Neural cell (in vitro differentiated cells): ENCODE results near the gene ALPG.

Source experiments
- EP300 ChIP-seq: fragments of 450-650 bp; conservative IDR thresholded peaks from 2 replicates; pipeline ENCODE4 v1.6.1; 2014; ENCODE audit warnings: antibody characterized with exemption, mild to moderate bottlenecking, moderate library complexity; ENCODE audit not compliant: poor library complexity, severe bottlenecking
- EZH2 ChIP-seq: fragments of 200-600, 300-800 bp; shearing (Covaris generic), sonication (generic); IDR thresholded peaks from 2 replicates; pipeline ENCODE4 v1.6.1; 2014; ENCODE audit warnings: antibody characterized with exemption, low read length, borderline replicate concordance, mild to moderate bottlenecking; ENCODE audit not compliant: insufficient read depth, poor library complexity, severe bottlenecking
- MXI1 ChIP-seq: fragments of 450-650 bp; conservative IDR thresholded peaks from 2 replicates; pipeline ENCODE4 v1.6.1; 2014; ENCODE audit warnings: antibody characterized with exemption, mild to moderate bottlenecking; ENCODE audit not compliant: poor library complexity, severe bottlenecking
- POLR2AphosphoS5 ChIP-seq: IDR thresholded peaks from 2 replicates; pipeline ENCODE4 v1.6.1; 2012
- REST ChIP-seq: IDR thresholded peaks from 2 replicates; pipeline ENCODE4 v1.6.1; 2012; ENCODE audit warnings: borderline replicate concordance
- TAF1 ChIP-seq: IDR thresholded peaks from 2 replicates; pipeline ENCODE4 v1.6.1; 2012; ENCODE audit warnings: low read depth
- TF ChIP-seq, protein P1 (sequence below): fragments of 450-650 bp; IDR thresholded peaks from 2 replicates; pipeline ENCODE4 v1.5.1; 2014; ENCODE audit warnings: antibody characterized with exemption, mild to moderate bottlenecking, moderate library complexity; ENCODE audit not compliant: poor library complexity, severe bottlenecking

DNA sequence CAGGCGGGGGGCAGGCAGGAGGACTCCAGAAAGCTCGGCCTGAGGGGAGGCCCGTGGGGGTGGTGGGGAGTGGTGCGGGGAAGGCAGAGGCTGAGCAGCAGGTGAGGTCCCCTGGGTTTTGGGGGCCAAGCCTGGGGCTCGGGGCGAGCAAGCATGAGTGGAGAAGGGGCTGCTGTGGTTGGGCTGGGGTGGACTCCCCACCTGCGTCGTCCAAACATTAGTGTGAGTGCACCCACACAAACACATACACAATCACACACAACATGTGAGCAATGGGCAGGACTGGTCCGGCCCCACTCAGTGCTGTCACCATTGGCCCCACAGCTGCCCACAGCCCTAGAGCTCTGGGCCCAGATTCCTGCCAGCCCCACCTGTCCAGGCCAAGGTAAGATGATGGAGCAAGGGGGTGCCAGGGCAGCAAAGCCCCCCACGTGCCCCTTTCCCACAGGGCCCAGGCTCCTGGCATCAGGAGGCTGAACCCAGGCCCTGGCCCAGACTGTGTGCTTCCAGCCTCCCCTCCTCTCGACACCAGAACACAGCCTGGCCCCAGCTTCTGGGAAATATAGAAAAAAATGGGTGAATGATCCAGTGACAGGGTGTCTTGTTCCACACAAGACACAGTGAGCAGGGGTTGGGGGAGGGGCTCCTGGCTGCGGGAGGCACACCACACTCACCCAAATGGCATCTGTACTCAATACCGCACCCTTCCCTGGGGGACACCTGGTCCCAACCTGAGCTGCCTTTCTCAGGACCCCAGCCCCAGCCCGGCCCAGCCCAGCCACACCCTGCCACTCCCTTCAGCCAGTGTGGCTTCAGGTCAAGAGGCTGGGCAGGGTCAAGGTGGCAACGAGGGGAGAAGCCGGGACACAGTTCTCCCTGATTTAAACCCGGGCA lies 28.6 kb upstream of the ALPG start:
- TF ChIP-seq, protein P1, sequence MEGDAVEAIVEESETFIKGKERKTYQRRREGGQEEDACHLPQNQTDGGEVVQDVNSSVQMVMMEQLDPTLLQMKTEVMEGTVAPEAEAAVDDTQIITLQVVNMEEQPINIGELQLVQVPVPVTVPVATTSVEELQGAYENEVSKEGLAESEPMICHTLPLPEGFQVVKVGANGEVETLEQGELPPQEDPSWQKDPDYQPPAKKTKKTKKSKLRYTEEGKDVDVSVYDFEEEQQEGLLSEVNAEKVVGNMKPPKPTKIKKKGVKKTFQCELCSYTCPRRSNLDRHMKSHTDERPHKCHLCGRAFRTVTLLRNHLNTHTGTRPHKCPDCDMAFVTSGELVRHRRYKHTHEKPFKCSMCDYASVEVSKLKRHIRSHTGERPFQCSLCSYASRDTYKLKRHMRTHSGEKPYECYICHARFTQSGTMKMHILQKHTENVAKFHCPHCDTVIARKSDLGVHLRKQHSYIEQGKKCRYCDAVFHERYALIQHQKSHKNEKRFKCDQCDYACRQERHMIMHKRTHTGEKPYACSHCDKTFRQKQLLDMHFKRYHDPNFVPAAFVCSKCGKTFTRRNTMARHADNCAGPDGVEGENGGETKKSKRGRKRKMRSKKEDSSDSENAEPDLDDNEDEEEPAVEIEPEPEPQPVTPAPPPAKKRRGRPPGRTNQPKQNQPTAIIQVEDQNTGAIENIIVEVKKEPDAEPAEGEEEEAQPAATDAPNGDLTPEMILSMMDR, result no peak
- TF ChIP-seq EP300 (no peak), MXI1 (no peak), EZH2 (no peak), POLR2AphosphoS5 (no peak), REST (no peak), TAF1 (no peak)
